Renal pelvis (tissue), 4 donors: ENCODE measurements around the gene CHAMP1. TPM values are rescaled to one million over a fixed set of nuclear protein-coding genes. Genes with fewer than 3 reads are reported as not detected.
"Not testable (repeated sequence)": the region's sequence is repeated elsewhere in the genome, so short reads cannot be mapped to it uniquely, and the experiment has no call there.

Experiments
- DNase-seq: peaks from one replicate; pipeline ENCODE4 v3.0.0-alpha.2; 2013
- polyA plus RNA-seq, 3 donors: library from polyadenylated mRNA; unstranded; fragments of 120-200 nt; gene quantifications; one replicate each; pipeline ENCODE4 v1.2.1, GENCODE V29; 2013; ENCODE audit not compliant: insufficient read length in 3 of 3

The CHAMP1 gene
- polyA plus RNA-seq, 3 donors, result 31.1 to 34.8 (median 32.4) TPM

GRCh38 chr13:114328034-114328433, 13.7 kb downstream of the CHAMP1 start:
- no peak for DNase-seq

- DNase-seq, result no peak
Measured at GRCh38 chr13:114328595-114328994, 14.3 kb downstream of the CHAMP1 start.

- no peak for DNase-seq
Measured at GRCh38 chr13:114330086-114330485, 15.8 kb downstream of the CHAMP1 start.

- DNase-seq, result not testable (repeated sequence)
Measured at GRCh38 chr13:114333881-114334280, 19.6 kb downstream of the CHAMP1 start.

GRCh38 chr13:114334305-114335053, 20.2 kb downstream of the CHAMP1 start:
- no peak for DNase-seq

GRCh38 chr13:114336457-114336856, 22.2 kb downstream of the CHAMP1 start:
- DNase-seq, result not testable (repeated sequence)

GRCh38 chr13:114338959-114339358, 24.7 kb downstream of the CHAMP1 start:
- no peak for DNase-seq

- no peak for DNase-seq
Measured at GRCh38 chr13:114339857-114340534, 25.7 kb downstream of the CHAMP1 start.

- no peak for DNase-seq
Measured at GRCh38 chr13:114341003-114341777, 26.9 kb downstream of the CHAMP1 start.

GRCh38 chr13:114347256-114347655, 33.0 kb downstream of the CHAMP1 start:
- DNase-seq, result not testable (repeated sequence)

GRCh38 chr13:114352763-114353162, 38.5 kb downstream of the CHAMP1 start:
- not testable (repeated sequence) for DNase-seq

GRCh38 chr13:114353382-114353781, 39.1 kb downstream of the CHAMP1 start:
- DNase-seq, result not testable (repeated sequence)

Other genes starting within 250 kb of the CHAMP1 start
- 10 to 100 TPM; 11.3 to 13.4 (median 12.1) TPM for gene RASA3, start 181.9 kb upstream of the CHAMP1 start, polyA plus RNA-seq
- not detected for gene CFAP97D2, start 135.2 kb upstream of the CHAMP1 start, polyA plus RNA-seq
- 100 to 1,000 TPM; 104 to 127 (median 125) TPM for gene CDC16, start 79.6 kb upstream of the CHAMP1 start, polyA plus RNA-seq
- 100 to 1,000 TPM in 2 of 3 donors, 10 to 100 TPM in 1; 94.7 to 171 (median 150) TPM for gene UPF3A, start 32.9 kb upstream of the CHAMP1 start, polyA plus RNA-seq